K562 (cell line): ENCODE results near the gene NEURL2. TPM values are rescaled to one million over a fixed set of nuclear protein-coding genes. Genes with fewer than 3 reads are reported as not detected.
A peak's percentile ranks its signal among the peaks of the same experiment; 100 is the strongest.

Source experiments
- ADNP ChIP-seq: fragments of 200-800 bp; sonication (Bioruptor generic); IDR thresholded peaks from 2 replicates; pipeline ENCODE4 v1.6.1; 2016; ENCODE audit warnings: missing genetic modification characterization, missing compliant biosample characterization
- ASH1L ChIP-seq: fragments of 450-650 bp; IDR thresholded peaks from 2 replicates; pipeline ENCODE4 v1.6.1; 2018; ENCODE audit warnings: borderline replicate concordance, mild to moderate bottlenecking, low read depth; ENCODE audit not compliant: partially characterized antibody
- CC2D1A ChIP-seq: fragments of 450-650 bp; IDR thresholded peaks from 2 replicates; pipeline ENCODE4 v1.6.1; 2017; ENCODE audit warnings: mild to moderate bottlenecking
- EP300 ChIP-seq: IDR thresholded peaks from 2 replicates; pipeline ENCODE4 v1.6.1; 2012; ENCODE audit warnings: low read length, improper control_type of control experiment
- GABPB1 ChIP-seq: sonication (generic); formaldehyde crosslinking; IDR thresholded peaks from 2 replicates; pipeline ENCODE4 v1.8.0; 2022; ENCODE audit warnings: mild to moderate bottlenecking, missing genetic modification reagents
- HOXB6 ChIP-seq: fragments of 250-450 bp; sonication (Bioruptor Pico); IDR thresholded peaks from 2 replicates; pipeline ENCODE4 v1.5.1; 2022; ENCODE audit warnings: mild to moderate bottlenecking, borderline replicate concordance
- IRF2 ChIP-seq: sonication (generic); formaldehyde crosslinking; IDR thresholded peaks from 2 replicates; pipeline ENCODE4 v1.8.1; 2022; ENCODE audit warnings: mild to moderate bottlenecking, missing genetic modification reagents
- LCOR ChIP-seq: sonication (generic); formaldehyde crosslinking; IDR thresholded peaks from 2 replicates; pipeline ENCODE4 v1.8.0; 2022; ENCODE audit warnings: mild to moderate bottlenecking, missing genetic modification reagents
- MCM2 ChIP-seq: fragments of 450-650 bp; IDR thresholded peaks from 2 replicates; pipeline ENCODE4 v1.6.1; 2017; ENCODE audit warnings: low read depth, mild to moderate bottlenecking
- MITF ChIP-seq: IDR thresholded peaks from 2 replicates; pipeline ENCODE4 v1.6.1; 2014; ENCODE audit warnings: antibody characterized with exemption
- NONO ChIP-seq, 2 experiments: fragments of 200-400 bp in 1 of 2; fragments of 450-650 bp in 1 of 2; formaldehyde crosslinking in 1 of 2; IDR thresholded peaks; 2 replicates each; pipeline ENCODE4 v1.6.1; 2017; ENCODE audit warnings: low read depth in 2 of 2, mild to moderate bottlenecking in 2 of 2, moderate library complexity in 2 of 2, low read length in 1 of 2
- PCBP2 ChIP-seq: fragments of 200-400 bp; formaldehyde crosslinking; IDR thresholded peaks from 2 replicates; pipeline ENCODE4 v1.6.1; 2018; ENCODE audit warnings: low read length, low read depth, mild to moderate bottlenecking, moderate library complexity; ENCODE audit not compliant: poor library complexity, severe bottlenecking
- PML ChIP-seq: IDR thresholded peaks from 2 replicates; pipeline ENCODE4 v1.6.1; 2012; ENCODE audit warnings: low read length, inconsistent platforms
- POLR2H ChIP-seq: IDR thresholded peaks from 2 replicates; pipeline ENCODE4 v1.6.1; 2016; ENCODE audit warnings: missing genetic modification characterization, low read depth, mild to moderate bottlenecking, control low read depth, missing compliant biosample characterization, moderate library complexity
- RBM34 ChIP-seq: fragments of 200-400 bp; formaldehyde crosslinking; IDR thresholded peaks from 2 replicates; pipeline ENCODE4 v1.6.1; 2018; ENCODE audit warnings: low read length, borderline replicate concordance; ENCODE audit not compliant: insufficient read depth
- SUPT5H ChIP-seq: fragments of 450-650 bp; IDR thresholded peaks from 2 replicates; pipeline ENCODE4 v1.6.1; 2016
- TCF3 ChIP-seq: sonication (generic); formaldehyde crosslinking; IDR thresholded peaks from 2 replicates; pipeline ENCODE4 v1.4.0; 2020; ENCODE audit warnings: mild to moderate bottlenecking, missing genetic modification reagents
- TFAP4 ChIP-seq: sonication (generic); formaldehyde crosslinking; IDR thresholded peaks from 2 replicates; pipeline ENCODE4 v1.8.0; 2022; ENCODE audit warnings: missing genetic modification reagents, mild to moderate bottlenecking, moderate library complexity, borderline replicate concordance
- TRIM28 ChIP-seq: fragments of 450-650 bp; IDR thresholded peaks from 2 replicates; pipeline ENCODE4 v1.6.1; 2017
- UBTF ChIP-seq, 2 experiments: IDR thresholded peaks; 2 replicates each; pipeline ENCODE4 v1.6.1; 2012; ENCODE audit warnings: improper control_type of control experiment in 2 of 2, low read depth in 2 of 2, low read length in 2 of 2, borderline replicate concordance in 1 of 2
- polyA plus RNA-seq, 8 experiments: library from polyadenylated mRNA; depleted of rRNA in 4 of 8; stranded (reverse) in 5 of 8; unstranded in 3 of 8; fragments of >200 nt; fragmentation: Nextera tagmentation in 2 of 8; fragmentation: Illumina TruSeq in 1 of 8; extraction: Ambion mirVana in 2 of 8; extraction: Trizol in 1 of 8; gene quantifications; 2 replicates each; pipeline versions ENCODE4 v1.2.1 to v1.2.3, GENCODE V29; 2011 to 2014; ENCODE audit warnings: inconsistent platforms in 1 of 8, missing spikeins in 1 of 8
- total RNA-seq, 7 experiments: library from RNA; depleted of rRNA in 6 of 7; stranded (reverse); fragments of >200 nt in 6 of 7; fragmentation: Illumina TruSeq in 2 of 7; extraction: Trizol in 2 of 7; gene quantifications; 2 replicates each; pipeline versions ENCODE4 v1.2.1 to v1.2.3, GENCODE V29; 2011 to 2021; ENCODE audit warnings: low replicate concordance in 1 of 7
- TF ChIP-seq, protein P1 (sequence below), 2 experiments: fragments of 450-650 bp; IDR thresholded peaks; 2 replicates each; pipeline ENCODE4 v1.6.1; 2016
- TF ChIP-seq, protein P2 (sequence below): fragments of 250-450 bp; sonication (Bioruptor Pico); IDR thresholded peaks from 2 replicates; pipeline ENCODE4 v1.5.1; 2021; ENCODE audit warnings: mild to moderate bottlenecking

NEURL2 gene
- total and polyA plus RNA-seq, 9 of the 15 experiments (the other 6 are each of a cell fraction or from before 2014, with no cell fraction given), result 0.22 to 1.9 (median 0.50) TPM; not detected in 1

DNA sequence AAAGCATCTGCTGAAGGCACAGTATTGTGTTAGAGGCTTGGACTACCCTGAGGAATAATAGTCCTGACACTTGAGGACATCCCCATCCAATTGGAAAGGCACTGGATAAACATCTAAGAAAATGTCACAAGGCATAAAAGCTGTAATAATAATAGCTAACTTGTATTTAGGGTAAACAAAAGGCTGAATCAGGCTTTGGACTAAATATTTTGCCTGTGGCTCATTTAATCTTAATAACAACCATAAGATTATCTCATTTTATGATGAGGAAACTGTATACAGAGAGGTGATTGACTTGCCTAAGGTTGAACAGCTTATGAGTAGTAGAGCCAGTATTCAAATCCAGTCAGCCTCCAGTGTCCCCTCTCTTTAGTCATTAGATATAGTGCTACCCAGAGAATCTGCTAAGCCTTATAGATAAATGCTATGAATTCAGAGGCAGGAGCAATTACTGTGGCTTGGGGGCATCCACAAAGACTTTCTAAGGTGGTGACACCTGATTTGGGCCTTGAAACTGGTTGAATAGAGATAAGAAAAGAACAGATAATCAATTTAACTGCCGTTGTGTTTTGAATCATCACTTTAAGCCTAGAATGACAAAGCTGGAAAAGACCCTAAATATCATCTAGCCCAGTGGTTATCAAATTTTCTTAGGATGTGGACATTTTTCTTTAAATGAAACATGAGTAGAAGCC, 17.5 kb downstream of the NEURL2 start (continued):
- TF ChIP-seq, protein P1, sequence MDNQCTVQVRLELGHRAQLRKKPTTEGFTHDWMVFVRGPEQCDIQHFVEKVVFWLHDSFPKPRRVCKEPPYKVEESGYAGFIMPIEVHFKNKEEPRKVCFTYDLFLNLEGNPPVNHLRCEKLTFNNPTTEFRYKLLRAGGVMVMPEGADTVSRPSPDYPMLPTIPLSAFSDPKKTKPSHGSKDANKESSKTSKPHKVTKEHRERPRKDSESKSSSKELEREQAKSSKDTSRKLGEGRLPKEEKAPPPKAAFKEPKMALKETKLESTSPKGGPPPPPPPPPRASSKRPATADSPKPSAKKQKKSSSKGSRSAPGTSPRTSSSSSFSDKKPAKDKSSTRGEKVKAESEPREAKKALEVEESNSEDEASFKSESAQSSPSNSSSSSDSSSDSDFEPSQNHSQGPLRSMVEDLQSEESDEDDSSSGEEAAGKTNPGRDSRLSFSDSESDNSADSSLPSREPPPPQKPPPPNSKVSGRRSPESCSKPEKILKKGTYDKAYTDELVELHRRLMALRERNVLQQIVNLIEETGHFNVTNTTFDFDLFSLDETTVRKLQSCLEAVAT (IDR thresholded peaks at IDR 0.05), result no peak
- no peak for TF ChIP-seq RBM34
- TF ChIP-seq HOXB6, result no peak
- no peak for TF ChIP-seq TRIM28
- no peak for TF ChIP-seq LCOR (CRISPR knock-in tag)
- TF ChIP-seq POLR2H (tag), result no peak
- no peak for TF ChIP-seq IRF2 (CRISPR knock-in tag)
- TF ChIP-seq PCBP2, result no peak
- TF ChIP-seq TFAP4, result no peak
- no peak for TF ChIP-seq CC2D1A
- TF ChIP-seq UBTF (IDR thresholded peaks at IDR 0.05; ENCODE audit: borderline replicate concordance in 1 of 2, low read depth in 2 of 2, low read length in 2 of 2), result no peak
- no peak for TF ChIP-seq ADNP (tag)
- TF ChIP-seq GABPB1 (CRISPR knock-in tag), result no peak
- peak; percentile 48 for TF ChIP-seq TCF3 (CRISPR knock-in tag)
- no peak for TF ChIP-seq NONO (IDR thresholded peaks at IDR 0.05; ENCODE audit: low read depth in 2 of 2, low read length in 1 of 2)
- TF ChIP-seq MITF, result no peak
- TF ChIP-seq MCM2, result no peak
- TF ChIP-seq EP300, result peak; percentile 40; the same call in 1 of the 2 replicates
- TF ChIP-seq, protein P2, sequence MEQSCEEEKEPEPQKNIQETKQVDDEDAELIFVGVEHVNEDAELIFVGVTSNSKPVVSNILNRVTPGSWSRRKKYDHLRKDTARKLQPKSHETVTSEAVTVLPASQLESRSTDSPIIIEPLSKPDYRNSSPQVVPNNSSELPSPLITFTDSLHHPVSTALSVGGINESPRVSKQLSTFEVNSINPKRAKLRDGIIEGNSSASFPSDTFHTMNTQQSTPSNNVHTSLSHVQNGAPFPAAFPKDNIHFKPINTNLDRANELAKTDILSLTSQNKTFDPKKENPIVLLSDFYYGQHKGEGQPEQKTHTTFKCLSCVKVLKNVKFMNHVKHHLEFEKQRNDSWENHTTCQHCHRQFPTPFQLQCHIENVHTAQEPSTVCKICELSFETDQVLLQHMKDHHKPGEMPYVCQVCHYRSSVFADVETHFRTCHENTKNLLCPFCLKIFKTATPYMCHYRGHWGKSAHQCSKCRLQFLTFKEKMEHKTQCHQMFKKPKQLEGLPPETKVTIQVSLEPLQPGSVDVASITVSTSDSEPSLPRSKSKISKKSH (CRISPR knock-in tag), result no peak
- no peak for TF ChIP-seq PML
- TF ChIP-seq SUPT5H, result no peak
- no peak for TF ChIP-seq ASH1L
